HG03108 (cell line): ENCODE measurements around the gene KAT6B.

ENCODE experiments used
- ATAC-seq: cut with Tn5 transposase; IDR thresholded peaks from one replicate; pipeline ENCODE4 v1.9.1; 2021; ENCODE audit warnings: moderate library complexity; ENCODE audit not compliant: unreplicated experiment

KAT6B gene

DNA sequence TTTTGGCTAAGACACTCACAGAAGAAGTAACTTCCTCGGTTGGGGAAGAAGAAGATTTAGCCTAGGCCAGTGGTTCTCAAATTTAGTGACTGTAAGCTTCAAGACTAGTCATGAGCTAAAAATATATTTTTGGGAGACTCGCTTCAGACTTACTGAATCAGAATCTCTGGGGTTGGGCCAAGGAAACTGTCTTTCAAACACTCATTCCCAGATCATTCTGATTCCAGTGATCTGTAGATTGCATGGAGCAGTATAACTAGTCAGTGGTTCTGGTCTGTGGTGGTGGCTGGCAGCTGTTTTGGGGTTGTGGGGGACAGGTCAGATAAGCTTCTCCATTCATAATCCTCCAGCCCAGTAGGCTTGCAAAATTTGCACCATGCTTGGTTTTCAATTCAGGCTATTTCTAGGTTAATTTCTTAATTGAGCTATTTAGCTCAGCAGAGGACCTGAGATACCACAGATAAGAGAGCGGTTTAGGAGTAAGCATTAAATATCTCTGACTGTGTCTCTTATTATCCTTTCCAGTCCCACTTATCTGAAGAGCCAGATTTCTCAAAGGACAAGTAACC, 3.8 kb upstream of the KAT6B start:
- ATAC-seq: no peak

DNA sequence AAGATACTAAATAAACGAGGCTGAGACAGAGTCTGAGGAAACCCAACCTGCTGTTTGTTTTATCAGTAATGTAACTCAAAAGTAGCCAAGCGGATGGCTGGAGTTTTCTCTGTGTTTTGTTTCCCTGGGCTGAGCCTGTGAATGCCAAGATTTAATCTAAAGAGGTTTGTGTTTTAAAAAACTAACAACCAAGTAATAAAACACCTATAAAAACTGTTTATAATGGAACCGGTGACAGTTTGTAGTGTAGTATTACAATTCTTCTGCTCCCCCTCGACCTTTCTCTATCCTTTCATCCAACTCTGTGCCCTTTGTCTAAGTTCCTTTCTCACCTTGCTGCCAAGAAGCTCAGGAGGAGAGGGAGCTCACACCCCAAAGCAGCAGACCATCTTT, 2.6 kb upstream of the KAT6B start:
- ATAC-seq: no peak

DNA sequence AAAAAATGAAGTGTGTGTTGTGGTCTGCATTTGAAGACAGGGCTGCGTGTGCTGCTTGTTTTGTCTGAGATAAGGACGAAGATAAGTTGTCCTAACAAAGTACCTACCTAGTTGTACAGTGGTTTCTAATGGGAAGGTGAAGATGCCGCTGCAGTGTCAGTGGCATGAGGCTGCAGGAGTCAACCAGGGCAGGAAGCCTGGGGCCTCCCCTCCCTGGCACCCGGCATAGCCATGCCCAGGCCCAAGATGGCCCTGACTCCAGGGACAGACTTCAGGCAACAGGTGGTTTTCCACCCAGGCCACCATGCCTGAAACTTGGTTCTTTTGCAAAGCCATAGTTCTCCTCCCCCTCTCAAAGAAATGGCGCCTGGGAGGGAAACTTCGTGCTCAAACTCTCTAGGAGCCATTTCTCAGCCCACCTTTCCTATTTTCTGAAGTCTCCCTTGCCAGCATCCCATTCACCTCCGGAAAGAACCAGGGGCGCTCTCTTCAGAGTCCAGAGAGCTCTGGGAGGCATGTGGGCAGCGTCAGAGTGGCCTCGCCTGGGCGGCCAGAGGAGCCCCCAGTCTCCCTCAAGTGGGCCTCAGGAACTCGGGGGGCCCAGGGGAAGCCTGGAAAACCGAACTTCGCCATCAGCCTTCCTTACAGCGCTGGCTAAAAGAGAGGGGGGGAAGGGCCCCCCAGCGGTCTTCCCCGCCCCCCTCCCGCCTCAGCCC, 2.1 kb upstream of the KAT6B start:
- no peak for ATAC-seq

DNA sequence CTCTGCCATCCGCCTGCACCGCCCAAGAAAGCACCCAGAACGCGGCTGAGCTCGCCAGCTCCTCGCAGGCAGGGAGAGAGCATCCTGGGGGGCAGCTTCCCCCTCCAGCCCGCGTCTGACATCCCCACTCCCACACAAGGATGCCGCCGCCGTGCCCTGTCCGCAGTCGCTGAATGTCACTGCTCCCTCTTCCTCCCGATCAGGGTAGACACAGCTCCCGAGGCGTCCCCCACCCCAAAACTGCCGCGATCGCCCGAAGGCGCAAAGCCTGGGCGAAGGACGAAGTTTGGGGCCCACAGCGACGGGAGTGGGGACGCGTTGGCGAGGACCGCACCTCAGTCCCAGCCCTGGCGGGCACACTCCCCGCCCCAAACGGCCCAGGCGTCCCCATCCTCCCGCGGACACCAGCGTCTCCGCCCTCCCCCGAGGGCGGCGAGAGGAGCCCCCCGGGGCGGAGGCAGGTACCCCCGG, 1.5 kb upstream of the KAT6B start:
- no peak for ATAC-seq

DNA sequence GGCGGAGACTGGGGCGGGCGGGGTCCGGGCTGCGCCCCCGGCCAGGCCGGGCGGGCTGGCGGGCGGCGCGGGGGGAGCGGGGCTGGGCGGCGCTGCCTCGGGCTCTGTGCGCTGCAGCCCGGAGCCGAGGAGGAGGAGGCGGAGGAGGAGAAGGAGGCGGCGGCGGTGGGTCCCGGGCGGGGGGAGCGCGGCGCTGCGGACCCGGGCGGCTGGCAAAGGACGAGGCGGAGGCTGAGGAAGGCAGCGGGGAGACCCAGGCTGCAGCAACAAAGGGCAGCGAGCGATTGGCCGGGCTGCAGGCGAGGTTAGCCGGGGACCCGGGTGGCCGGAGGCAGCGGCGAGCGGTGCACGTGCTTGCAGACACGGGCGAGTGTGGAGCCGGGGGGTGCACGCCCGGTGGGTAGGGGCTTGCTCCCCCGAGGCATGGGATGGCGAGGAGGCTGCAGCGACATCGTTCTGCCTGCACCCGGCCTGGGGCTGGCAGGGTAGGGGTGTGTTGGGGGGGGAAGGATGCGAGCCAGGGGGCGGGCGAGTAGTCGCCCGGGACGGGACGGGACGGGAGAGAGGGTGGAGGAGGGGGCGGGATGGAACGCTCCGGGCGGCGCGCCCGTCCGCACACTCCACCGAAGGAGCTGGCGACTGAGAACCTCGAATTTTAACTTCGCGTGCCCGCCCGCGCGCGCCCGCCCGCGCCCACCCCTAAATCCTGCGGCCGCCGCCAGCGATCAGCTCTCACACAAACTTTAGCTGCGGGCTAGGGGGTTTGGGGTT, 844 bp upstream of the KAT6B start:
- ATAC-seq: peak; percentile 0

DNA sequence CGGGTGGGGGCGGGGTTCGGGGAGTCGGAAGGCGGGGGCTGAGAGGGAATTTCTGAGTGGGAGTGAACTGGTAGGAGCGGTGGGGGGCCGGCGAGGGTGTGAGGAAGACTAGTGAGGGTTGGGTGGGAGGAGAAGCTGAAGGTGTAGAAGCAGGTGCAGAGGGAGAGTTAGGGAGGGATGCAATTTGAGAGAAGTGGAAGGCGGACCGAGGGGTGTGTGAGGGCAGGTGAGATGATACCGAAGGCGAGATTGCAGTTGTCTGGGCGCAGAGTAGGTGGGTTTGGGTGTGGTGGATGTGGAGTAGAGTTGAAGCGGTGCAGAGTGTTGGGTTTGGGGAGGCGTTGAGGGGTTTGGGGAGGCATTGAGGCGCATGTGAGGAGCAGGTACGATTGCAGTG, 643 bp downstream of the KAT6B start:
- ATAC-seq: no peak

DNA sequence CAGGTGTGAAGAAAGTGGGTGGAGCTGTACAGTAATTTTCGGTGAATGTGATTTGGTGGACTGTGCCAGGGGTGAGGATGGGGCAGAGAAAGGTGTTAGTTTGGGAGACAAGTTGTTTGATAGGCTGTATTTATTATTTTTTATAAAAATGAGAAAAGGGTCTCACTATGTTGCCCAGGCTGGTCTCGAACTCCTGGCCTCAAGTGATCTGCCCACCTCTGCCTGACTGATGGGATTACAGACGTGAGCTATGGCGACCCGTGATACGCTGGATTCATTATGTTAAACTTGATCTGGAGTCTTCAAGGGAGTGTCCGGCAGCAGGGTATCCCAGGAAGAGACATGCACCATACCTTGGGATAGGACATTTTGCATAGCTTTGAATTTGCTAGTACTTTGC, 1.3 kb downstream of the KAT6B start:
- no peak for ATAC-seq

DNA sequence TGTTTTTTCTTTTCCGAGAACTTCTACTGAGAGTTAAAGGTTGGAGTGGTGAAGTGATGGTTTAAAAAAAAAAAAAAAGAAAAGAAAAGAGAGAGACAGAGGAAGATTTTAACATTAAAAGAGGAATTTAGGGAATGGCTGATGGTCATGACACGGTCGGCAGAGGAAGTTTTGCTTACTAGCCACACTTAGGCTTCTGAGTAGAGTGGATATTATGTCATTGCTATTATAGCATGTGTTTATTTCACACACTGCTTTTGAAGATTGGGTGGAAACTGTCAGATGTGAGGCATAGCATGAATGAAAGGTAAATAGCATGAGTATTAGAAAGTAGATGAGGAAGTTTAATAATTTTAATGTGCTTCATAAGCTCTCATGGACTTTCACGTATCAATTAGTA, 2.5 kb downstream of the KAT6B start:
- no peak for ATAC-seq

DNA sequence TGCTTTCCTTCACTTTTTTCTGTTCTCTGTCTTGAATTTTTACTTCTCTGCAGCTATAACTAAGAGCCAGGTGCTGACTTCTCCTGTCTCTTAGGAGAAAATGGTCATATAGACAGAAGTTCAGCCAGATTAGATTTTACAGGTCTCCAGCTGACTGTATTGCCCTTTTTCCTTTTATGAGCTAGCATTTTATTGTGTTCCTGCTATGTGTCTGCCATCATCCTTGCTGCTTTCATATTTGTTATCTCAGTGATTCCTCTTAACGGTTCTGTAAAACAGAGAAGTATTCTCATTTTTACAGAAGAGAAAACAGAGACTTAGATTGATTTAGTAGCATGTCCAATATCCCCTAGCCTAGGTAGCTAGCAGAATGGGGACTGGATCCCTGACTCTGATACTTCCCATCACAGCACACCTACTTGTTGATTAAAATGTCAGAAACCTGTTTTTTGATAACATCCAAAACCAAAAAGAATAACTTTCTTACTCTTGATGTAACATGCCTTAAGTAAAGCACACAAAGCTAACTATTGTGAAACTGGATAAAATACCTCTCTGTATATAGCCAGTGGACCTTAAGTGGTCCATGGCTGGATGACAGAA, 5.2 kb downstream of the KAT6B start:
- ATAC-seq: no peak

DNA sequence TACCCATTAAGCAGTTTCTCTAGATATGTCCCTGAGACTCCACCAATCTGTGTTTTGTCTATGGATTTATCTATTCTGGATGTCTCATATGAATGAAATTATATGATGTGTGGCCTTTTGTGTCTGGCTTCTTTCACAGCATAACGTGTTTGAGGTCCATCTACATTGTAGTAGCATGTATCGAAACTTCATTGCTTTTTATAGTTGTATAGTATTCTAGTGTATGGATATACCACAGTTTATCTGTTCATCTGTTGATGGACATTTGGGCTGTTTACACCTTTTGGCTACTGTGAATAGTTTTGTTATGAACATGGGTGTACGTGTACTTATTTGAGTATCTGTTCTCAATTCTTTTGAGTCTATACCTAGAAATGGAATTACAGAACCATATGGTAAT, 9.6 kb downstream of the KAT6B start:
- no peak for ATAC-seq

DNA sequence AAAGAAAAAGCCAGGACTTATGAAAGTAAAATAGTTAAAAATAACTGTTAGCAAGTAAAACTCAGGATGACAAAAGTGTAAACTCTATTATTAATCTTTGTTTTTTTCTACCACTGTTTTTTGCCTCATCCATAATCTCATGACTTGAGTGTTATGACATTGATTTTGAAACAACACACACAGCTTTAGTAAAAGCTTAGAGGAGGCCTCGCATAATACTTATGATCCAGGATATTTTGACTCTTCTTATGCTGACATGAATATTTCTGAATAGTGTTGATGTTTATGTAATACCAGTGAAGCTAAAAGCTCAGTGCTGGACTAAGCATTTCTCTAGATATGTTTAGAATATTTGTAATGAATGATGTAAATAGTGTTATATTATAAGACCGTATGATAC, 10.5 kb downstream of the KAT6B start:
- ATAC-seq: no peak

DNA sequence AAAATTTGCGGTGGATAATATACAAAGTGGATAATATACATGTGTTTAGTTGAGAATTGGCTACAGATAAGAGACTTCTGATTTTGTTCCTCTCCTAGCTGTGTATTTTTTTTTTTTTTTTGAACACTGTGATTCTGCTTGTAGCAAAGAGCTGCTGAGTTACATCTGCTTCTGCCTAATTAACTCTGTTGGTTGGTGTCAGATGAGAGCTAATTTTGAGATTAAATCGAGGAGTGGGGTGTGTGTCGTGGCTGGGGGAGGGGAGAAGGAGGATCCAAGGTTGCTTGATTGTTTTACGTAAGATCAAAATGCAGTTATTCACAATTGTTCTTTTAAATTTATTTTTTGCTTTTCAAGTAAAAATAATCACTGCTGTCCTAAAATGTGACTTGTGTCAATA, 11.3 kb downstream of the KAT6B start:
- no peak for ATAC-seq

DNA sequence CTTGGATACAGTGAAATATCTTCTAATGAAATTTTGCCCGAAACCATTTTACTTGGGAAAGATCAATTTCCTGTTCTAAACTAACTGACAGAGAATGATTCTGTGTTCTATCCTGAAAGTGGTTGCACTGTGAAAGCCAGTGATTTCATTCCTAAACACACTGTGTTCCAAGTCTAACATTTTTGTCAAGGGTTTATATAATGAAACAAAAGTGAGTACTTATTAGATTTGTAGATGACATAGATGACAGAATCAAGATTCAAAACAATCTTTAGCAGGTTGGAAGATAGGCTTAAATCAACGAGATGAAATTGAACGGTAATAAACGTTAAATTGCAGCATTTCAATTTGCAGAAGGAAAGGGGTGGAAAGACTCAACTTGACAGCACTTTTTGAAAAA, 13.3 kb downstream of the KAT6B start:
- ATAC-seq: no peak

DNA sequence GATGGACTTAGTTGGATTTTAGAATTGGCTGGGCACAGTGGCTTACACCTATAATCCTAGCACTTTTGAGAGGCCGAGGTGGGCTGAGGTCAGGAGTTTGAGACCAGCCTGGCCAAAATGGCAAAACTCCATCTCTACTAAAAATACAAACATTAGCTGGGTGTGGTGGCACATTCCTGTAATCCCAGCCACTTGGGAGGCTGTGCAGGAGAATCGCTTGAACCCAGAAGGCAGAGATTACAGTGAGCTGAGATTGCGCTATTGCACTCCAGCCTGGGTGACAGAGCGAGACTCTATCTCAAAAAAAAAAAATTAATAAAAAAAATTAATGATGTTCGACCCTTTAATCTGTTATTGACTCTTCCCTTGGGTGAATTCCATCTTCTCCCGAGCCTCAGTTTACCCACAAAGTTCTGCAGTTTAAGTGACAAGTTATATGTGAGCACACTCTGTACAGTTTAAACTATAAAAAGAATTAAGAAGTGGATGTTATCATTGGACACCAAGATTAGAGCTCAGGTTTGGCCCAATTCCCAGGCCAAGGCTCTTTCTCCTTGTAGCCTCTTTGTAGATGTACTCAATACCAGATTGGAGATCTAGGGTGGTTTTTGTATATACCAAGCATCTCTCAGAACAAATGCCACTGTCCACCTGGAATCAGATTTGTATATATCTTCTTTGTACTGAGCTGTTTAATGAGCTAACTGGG, 15.0 kb downstream of the KAT6B start:
- ATAC-seq: no peak

DNA sequence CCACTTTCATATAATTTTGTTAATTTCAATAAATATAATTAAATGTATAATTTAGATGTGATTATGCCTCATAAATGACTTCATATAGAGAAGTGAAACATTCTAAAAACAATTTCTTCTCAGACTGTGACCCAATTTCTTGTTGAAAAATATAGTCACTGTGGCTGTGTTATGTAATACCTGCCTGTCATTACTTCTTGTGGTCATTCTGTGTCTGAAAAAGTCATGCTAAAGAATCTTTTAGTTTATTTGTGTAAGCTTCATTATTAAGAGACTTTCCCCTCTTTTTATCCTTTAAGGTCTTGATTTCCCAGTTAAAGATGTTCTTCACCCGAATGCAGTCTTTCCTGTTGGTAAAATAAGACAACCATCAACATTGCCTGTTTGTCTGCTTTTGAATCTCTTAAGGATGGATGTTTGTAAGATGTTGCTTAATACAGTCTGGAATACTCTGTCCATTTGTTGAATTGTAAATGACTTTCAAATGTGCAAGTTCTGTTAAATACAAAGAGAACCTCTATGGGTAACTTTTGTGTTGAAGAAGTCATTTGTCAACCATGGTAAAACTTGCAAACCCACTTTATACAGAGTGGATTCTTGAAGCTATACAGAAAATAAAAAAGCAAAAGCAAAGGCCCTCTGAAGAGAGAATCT, 16.0 kb downstream of the KAT6B start:
- no peak for ATAC-seq

DNA sequence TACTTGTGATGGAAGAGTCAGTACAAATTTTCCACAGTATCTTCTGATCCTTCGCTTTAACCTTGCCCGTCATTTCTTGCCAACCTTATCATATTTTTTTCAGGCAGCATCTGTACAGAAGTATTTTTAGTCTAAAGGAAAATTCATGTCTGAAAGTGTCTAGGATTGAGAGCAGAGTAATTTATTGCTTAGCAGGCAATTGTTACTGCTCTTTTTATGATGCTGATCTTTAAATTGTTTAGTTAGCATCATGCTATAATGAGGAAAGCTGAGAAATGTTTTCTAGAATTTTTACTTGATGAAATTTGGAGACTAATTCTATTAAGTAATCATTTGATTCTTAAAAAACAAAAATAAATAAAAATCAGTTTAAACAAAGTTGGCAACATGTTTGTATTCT, 20.6 kb downstream of the KAT6B start:
- ATAC-seq: no peak

DNA sequence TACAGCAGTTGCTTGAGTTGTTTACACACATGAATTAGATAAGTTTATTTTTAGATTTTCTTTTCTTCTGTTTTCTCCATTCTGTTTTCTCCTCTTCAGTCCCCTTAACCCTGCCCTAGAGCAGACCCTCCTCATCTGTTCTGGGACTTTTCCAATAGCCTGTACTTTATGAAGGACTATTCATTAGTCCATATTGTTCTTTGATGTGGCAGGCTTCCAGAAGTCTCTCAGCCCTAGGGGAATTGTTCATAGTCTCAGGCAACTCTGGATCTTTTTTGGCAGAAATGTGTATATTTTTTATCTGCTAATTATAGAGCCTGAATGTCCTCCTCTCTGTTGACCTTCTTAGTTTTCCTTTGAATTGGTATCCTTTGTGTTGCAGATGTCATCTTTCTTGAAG, 25.4 kb downstream of the KAT6B start:
- no peak for ATAC-seq

DNA sequence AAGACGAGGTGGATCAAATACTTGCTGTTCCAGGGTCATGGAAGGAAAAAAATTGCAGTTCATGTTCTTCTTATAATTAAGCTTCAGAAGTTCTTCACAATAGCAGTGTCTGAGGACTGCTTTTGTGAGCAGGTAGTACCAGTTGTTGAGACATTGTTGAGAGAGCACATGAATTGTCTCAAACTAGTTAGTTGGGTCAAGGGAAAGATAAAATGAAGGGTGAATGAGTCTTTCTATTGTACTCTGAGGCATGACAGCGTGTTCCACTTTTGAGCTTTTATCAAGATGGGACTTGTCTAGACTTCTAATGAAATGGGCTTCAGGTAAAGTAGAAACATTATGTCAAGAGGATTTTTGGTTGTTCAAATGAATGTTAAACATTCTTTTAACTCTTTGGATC, 26.0 kb downstream of the KAT6B start:
- no peak for ATAC-seq

DNA sequence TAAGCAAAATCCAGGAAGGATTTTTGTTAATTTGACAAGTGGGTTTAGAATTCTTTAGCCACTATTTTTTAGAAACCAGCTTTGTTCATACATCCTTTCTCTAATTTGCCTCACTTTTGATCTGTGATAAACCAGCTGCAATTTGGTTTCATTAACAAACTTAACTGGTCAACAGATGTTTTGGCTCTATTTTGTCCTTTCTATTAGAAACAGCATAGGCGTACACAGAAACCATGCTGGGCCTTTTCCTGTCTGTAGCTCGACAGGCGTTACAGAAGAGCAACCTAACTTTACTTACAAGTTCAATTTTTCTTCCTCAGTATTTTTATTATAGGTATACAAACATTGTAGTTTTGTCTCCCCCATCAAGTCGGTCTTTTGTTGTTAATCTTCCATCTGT, 28.2 kb downstream of the KAT6B start:
- ATAC-seq: no peak

DNA sequence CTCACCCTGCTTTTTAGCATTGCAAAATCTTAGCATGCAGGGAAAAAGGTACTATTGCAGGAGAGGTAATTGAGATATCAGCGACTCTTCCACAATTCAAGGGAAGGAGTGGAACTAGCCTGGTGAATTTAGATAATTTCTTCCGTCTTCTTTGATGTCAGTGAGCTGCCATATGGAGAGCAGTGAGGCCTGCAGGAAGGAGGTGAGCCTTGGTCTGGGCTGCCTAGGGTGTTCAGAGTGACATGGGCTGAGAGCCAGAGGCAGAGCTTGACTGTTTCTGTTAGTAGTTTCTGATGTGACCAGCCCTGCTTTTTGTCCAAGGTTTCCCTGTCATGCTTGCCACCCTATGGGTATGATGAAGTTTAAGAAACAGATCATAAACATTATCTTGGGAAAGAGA, 28.6 kb downstream of the KAT6B start:
- ATAC-seq: no peak

DNA sequence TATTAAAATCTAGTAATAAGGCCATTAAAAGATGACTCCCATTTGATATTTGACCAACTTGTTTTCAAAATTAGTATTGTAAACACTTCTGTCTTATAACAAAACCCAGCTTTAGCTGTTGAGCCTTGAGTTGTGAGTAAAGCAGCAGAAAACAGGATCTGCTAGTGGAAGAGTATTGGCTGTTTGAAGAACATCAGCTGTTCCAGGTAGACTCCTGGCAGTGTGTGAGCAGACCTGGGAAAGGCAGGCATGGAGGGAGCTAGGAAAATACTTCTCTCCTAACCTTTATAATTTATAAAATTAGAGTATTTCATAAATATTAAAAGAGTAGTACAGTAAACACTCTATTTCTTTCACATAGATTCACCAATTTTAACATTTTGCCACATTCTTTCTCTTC, 29.0 kb downstream of the KAT6B start:
- ATAC-seq: no peak
